Kidney capillary endothelial cell (primary cell): ENCODE measurements around the gene COMMD10.
"Not testable (repeated sequence)": the region's sequence is repeated elsewhere in the genome, so short reads cannot be mapped to it uniquely, and the experiment has no call there.

Experiments
- DNase-seq: peaks from one replicate; pipeline ENCODE4 v3.0.0-alpha.2; 2018; ENCODE audit warnings: low spot score

The COMMD10 gene

GRCh38 chr5:116084871-116085715 is at the start of gene COMMD10:
Gene COMMD10 (plus strand): TSS chr5:116085025.
- peak; percentile 76 for DNase-seq

- DNase-seq: no peak
These were observed 49.7 kb upstream of the COMMD10 start for GRCh38 chr5:116035123-116035522.

- no peak for DNase-seq
These were observed 47.5 kb upstream of the COMMD10 start for GRCh38 chr5:116037236-116037822.

- DNase-seq: no peak
These were observed 46.0 kb upstream of the COMMD10 start for GRCh38 chr5:116038817-116039216.

- no peak for DNase-seq
These were observed 42.5 kb upstream of the COMMD10 start for GRCh38 chr5:116042375-116042774.

GRCh38 chr5:116044073-116044472 is 40.8 kb upstream of the COMMD10 start:
- no peak for DNase-seq

- no peak for DNase-seq
These were observed 39.0 kb upstream of the COMMD10 start for GRCh38 chr5:116045821-116046220.

- no peak for DNase-seq
These were observed 38.6 kb upstream of the COMMD10 start for GRCh38 chr5:116046261-116046660.

- no peak for DNase-seq
These were observed 38.0 kb upstream of the COMMD10 start for GRCh38 chr5:116046823-116047222.

- no peak for DNase-seq
These were observed 26.4 kb upstream of the COMMD10 start for GRCh38 chr5:116058346-116058936.

GRCh38 chr5:116062352-116062751 is 22.5 kb upstream of the COMMD10 start:
- DNase-seq: no peak

- DNase-seq: no peak
These were observed 20.9 kb upstream of the COMMD10 start for GRCh38 chr5:116063950-116064349.

- DNase-seq: peak; percentile 55
These were observed 16.7 kb upstream of the COMMD10 start for GRCh38 chr5:116068028-116068632.

- no peak for DNase-seq
These were observed 13.6 kb upstream of the COMMD10 start for GRCh38 chr5:116071211-116071610.

GRCh38 chr5:116075191-116075831 is 9.5 kb upstream of the COMMD10 start:
- no peak for DNase-seq

GRCh38 chr5:116076496-116076895 is 8.3 kb upstream of the COMMD10 start:
- no peak for DNase-seq

GRCh38 chr5:116078199-116078598 is 6.6 kb upstream of the COMMD10 start:
- no peak for DNase-seq

- no peak for DNase-seq
These were observed 536 bp upstream of the COMMD10 start for GRCh38 chr5:116084287-116084691.

- not testable (repeated sequence) for DNase-seq
These were observed 1.5 kb downstream of the COMMD10 start for GRCh38 chr5:116086309-116086708.

- DNase-seq: no peak
These were observed 3.2 kb downstream of the COMMD10 start for GRCh38 chr5:116088062-116088461.

- DNase-seq: no peak
These were observed 5.5 kb downstream of the COMMD10 start for GRCh38 chr5:116090302-116090701.

GRCh38 chr5:116091416-116091815 is 6.6 kb downstream of the COMMD10 start:
- DNase-seq: no peak
